ENCODE measurements around the gene BCR.
"Not testable (repeated sequence)": the region's sequence is repeated elsewhere in the genome, so short reads cannot be mapped to it uniquely, and the experiment has no call there.

Gene BCR

DNA sequence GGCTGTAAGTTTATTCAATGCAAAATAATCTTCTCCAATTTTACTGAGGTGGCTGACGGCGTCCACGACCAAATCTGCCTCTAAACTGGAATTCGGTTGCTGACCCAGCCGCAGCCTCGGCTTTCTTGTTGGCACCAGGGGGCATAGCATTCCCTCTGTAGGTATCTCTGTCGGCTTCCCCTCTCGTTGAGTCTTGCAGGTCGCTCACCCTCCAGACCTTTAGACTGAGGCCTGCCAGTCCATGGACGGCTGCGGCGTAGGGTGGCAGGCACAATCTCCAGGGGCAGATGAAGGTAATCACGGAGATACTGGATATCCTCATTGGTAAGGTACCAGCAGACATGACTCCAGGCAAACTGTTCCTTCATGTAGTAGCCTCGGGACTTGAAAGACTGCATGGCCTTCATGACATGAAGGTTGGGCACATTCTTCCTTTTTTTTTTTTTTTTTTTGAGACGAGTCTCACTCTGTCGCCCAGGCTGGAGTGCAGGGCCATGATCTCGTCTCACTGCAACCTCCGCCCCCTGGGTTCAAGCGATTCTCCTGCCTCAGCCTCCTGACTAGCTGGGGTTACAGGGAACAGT lies 142.3 kb downstream of the BCR start:
- DNase-seq (ENCODE audit: low read depth) = not testable (repeated sequence)

DNA sequence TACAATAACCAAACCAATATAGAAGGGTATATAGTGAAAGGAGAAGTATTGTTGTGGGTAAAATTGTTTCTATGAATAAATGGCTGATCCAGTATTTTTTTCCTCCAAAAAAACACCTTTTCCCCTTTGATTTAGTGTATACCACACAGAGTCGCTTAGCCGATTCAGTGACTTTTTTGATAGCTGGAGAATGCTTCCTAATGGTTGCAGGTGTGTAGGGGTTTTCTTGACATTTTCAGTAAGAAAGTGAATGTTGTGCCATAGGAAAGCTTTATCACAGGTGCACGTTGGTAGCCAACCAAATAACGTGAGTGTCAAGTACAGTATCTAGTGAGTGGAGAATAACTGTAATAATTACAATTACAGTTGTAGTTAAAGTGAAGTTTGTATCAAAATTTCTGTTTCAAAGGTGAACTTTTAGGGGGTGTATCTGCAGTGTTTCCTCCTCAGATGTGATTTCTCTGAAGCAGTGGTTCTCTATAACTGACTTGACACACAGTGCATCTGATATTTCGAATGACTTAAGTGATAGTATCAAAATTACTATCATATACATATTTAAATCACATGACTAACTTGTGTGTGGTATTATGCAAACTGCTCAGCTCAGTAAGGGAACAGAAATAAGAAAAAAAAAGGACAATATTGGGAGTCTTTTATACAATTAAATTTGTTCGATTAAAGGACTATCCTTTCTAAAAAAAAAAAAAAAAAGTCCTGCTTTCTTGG lies 143.8 kb downstream of the BCR start:
- not testable (repeated sequence) for DNase-seq (ENCODE audit: low read depth)

DNA sequence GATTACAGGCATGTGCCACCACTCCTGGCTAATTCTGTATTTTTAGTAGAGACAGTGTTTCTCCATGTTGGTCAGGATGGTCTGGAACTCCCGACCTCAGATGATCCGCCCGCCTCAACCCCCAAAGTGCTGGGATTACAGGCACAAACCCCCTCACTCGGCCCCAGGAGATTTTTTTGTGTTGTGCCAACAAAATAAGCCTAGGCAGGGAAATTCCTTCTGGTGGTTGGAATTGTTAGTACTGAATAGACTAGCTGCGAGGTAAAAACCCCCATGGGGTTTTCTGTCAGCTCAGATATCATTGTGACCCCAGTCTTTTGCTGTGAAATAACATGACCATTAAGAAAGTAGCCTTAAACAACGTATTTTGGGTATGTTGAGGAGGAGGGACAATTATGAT lies 144.9 kb downstream of the BCR start:
- DNase-seq (ENCODE audit: low read depth) = no peak

DNA sequence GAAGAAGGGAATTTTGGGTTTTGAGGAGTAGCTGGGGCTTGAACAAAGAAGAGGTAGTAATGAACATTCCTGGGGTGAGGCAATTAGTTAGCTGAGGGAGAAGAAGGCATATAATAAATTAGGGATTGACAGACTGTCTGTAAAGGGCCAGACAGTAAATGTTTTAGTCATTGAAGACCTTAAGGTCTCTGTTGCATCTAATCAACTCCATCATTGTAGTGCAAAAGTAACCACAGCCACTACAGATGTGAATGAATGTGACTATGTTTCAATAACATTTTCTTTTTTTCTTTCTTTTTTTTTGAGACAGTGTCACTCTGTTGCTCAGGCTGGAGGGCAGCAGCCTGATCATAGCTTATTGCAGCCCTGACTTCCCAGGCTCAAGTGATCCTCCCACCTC lies 153.5 kb downstream of the BCR start:
- not testable (repeated sequence) for DNase-seq (ENCODE audit: low read depth)

DNA sequence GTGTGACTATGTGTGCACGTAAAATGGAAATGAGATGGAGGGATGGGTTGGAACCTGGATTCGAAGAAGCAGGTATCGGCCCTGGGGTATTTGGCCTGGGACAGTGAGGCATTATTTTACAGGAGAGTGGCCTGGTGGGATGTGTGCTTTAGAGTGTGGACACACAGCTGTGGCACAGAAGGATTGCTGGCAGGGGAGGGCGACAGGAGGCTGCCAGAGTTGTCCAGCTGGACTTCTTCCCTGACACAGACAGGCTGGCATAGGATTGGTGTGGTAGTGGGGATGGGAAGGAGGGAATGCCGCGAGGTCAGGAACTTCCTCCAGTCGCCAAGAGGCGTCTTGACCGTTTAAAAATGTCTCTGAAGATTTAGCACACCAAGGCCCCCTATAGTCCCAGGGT lies 157.4 kb downstream of the BCR start:
- not testable (repeated sequence) for DNase-seq (ENCODE audit: low read depth)

DNA sequence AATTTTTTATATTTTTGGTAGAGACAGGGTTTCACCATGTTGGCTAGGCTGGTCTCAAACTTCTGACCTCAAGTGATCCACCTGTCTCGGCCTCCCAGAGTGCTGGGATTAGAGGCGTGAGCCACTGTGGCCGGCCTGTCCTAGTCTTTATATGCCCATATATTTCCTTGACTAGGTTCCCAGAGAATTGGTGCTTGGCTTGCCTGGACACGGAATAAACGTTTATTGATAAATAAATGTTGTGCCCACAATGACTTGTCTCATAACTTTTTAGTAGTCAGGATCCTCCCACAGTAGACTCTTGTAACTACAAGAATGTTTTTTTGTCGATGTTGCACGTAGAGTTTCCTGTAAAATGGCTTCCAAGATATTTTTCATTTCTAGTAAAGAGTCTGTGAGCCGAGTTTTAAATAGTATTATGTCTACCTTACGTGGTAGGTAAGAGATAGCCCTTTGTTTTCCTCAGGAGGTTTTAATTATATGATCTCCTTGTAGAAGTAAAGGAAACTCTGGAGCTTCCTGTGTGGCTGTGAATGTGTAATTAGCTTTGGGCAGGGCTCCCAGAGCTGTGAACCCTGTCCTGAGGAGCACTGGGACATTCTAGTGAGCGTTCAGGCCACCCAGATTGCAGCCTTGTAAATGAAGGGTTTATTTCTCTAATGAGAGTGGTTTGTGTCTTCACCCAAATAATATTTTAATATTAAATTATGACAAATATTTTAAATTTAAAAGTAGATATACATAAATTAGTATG lies 161.8 kb downstream of the BCR start:
- DNase-seq (ENCODE audit: low read depth) = not testable (repeated sequence)

DNA sequence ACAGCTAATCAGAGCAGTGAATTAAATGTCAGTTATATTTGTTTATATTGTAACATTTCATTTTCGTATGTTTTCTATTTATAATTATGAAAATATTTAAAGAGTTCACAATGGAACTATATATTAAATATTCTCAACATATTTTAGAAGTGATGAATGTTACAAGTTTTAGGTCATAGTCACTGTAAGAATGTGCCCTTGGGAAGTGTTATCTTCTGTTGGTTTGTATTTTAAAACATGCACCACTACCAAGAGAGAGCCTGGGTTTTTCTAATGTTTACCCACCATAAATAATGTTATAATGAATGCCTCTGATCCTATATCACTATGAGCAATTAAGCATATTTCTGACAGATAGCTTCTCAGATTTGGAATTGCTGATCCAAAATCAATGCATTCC lies 171.0 kb downstream of the BCR start:
- DNase-seq (ENCODE audit: low read depth) = no peak

DNA sequence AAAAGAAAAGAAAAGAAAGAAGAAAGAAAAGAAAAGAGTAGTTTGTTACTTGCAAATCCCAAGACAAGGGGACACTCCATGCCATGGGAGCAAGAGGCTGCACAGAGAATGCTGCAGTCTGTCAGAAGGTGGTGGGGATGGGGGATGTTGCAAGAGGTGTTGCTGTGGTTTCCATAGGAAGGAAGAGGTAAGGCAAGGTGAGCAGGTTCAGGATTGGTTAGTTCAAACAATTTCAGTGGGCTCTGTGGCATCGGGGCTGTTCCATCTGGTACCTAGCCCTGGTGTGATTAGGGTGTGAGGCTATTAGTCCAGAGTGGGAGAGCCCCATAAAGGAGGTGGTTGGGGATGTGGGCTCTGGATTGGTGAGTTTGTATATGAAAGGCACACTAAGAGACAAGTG lies 172.7 kb downstream of the BCR start:
- no peak for DNase-seq (ENCODE audit: low read depth)

DNA sequence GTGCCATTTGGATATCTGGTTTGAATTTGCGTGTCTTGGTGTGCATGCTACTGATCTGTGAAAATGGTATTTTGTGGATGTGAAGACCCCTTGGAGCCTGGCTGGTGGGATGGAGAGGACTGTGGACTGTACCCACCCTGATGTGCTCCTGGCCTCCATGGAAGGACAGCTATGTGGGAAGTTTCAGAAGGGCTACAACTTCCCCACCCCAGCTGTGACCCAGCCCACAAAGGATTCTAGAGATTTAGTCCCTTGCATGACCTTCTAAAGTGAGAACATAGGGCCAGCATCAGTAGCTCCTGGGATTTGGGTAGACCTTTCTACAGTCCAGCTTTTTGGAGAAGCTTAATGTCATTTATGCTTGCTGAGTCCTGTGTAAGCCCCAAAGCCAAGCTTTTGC lies 173.4 kb downstream of the BCR start:
- DNase-seq (ENCODE audit: low read depth) = no peak

DNA sequence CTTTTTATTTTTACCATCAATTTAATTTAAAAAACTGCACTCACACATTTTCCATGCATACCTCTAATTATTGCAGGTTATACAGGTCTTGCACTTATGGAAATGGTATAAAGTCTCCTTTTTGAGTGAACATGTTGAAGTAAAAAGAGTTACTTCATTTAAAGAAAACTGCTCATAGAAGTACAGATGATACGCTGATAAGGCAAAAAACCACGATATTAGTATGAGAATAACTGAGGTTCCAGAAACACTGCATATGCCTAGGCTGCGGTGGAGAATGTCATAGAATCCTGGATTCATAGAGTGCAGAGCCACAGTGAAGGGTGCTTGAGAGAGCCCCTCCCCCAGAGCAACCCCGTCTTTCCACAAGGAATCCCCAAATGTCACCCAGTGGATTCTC lies 175.8 kb downstream of the BCR start:
- DNase-seq (ENCODE audit: low read depth) = no peak

DNA sequence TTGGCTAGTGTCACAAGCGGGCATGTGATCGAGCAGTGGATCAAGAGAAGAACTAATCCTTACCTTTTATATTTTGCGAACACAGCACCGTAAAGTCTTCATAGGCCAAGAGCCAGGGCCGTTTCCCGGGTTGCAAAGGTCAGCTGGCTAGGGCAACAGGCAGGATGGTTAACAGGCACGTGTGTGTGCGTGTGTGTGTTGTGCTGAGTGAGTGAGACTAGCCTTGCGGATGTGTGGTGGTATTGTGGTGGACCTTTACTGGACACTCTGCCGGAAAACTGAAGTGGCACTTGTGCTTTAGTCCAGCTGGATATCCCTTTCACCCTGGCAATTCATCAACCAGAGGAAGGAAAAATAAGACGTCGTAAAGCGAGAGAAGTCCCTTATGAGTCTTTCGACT lies 176.7 kb downstream of the BCR start:
- no peak for DNase-seq (ENCODE audit: low read depth)

DNA sequence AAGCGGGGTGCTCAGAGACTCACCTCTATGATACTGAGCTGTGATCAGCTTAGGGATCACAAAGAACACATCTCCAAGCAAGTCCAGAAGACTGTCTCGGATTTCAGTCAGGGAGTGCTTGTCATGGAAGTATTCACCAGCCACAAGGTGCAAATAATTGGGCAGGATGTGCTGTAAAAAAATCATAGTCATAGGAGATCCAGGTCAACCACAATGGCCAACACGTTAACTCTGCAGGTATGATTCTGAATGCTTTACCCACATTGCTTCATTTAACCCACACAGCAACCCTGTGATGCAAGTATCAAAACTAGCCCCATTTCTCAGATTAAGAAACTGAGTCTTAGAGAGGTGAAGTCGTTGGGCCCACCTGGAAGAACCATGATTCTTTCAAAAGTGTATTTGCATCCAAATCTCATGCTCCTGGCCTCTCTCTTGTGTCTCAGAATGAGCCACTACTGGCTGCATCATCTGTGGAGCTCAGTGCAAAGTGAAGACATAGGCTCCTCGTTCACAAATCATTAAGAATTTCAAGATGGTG lies 179.3 kb downstream of the BCR start:
- DNase-seq (ENCODE audit: low read depth) = no peak

DNA sequence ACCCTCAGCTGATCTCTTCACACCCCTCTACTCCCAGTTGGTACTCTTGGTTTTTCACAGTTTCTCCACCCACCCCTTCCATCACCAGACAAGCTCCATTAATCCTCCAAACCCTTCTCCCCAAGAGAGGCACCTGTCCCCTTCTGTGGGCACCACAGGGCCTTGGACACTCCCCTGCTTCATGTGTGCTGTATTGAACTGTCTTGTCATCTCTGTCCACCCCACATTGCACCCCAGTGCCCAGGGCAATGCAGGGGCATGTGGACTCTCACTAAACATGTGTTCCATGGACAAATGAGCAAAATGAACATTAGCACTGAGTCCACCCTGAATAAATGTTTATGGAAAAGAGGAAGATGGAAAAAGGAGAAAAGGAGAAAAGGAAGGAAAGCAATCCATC lies 181.4 kb downstream of the BCR start:
- DNase-seq (ENCODE audit: low read depth) = no peak

DNA sequence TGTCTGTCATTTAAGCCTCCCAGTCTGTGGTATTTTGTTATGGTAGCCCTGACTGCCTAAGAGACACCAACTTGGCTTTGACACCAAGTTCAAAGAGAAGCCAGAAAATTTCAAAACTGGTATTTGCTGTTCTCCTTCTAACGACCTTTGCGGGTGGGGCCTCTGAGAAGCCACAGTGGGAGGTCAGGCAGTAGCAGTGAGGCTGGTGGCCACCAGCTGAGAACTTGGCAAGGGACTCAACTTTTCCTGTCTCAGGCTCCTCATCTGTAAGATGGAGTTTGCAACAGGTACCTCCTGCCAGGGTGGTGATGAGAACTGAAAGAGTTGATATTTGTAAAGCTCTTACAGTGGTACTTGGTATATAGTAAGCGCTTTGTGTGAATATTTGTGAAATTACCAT lies 183.4 kb downstream of the BCR start:
- DNase-seq (ENCODE audit: low read depth) = no peak

DNA sequence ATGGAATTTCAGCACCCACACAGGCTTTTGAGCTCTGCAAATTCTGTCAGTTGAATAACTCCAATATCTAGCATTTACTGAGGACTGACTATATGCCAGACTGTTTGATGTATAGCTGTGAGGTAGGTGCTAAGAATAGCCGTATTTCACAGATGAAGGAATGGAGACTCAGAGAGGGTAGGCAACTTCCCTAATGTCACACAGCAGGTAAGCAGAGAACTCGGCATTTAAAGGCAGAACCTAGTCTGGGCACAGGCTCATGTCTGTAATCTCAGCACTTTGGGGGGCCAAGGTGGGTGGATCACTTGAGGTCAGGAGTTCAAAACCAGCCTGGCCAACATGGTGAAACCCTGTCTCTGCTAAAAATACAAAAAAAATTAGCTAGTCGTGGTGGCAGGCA lies 184.1 kb downstream of the BCR start:
- no peak for DNase-seq (ENCODE audit: low read depth)

DNA sequence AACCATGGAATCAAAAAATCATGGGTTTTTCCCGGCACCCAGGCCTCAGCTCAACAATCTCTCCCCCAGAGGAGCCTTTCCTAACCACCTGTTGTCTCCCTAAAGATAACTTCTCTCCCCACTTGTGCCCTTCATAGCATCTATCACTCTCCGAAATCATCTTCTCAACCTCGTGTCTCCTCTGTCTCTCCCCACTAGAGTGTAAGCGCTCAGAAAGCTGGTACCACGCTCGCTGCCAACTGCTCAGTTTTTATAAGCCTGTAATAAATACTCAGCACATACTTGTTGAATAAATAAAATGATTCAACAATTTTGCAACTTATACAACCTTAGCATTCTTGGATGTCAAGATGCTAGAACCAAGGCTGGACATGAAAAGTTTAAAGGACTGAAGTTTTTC lies 185.2 kb downstream of the BCR start:
- DNase-seq (ENCODE audit: low read depth) = no peak

DNA sequence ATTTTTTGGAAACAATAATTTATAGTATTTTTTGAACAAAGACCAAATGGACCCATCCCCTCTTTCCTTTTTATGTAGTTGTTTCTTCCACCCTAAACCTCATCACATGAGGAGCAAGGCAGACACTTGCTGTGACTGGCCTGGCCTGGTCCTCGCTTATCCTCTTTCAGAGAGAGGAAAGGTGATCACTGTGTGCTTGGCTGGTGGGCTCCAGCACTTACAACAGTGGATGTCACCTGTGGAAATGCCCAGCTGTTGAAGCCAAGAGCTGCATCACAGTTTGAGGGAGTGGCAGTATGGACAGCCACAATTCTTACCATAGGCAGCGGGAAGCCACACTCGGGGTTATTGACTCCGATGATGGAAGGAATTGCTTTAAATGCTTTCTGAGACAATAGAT lies 185.7 kb downstream of the BCR start:
- DNase-seq (ENCODE audit: low read depth) = no peak

DNA sequence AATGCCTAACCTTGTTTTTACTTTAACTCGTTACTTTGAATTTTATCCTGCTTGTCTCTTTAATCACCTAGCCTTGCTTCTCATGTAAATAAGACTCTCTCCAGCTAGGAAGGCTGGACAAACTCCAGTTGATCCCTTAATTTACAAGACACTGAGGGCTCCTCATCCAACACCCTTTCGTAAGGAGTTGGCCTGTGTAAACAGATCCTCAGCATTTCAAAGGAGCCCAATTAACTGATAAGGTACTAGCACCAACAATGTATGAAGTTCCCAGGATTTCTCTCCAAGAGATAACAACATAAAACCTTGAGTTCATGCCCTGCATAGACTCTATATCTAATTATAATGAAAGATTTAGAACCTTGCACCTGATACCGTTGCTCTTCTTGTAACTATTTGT lies 186.9 kb downstream of the BCR start:
- DNase-seq (ENCODE audit: low read depth) = not testable (repeated sequence)
